Transverse colon (tissue), 4 donors: Measurements from ENCODE around the gene HSPA1A. TPM values are rescaled to one million over a fixed set of nuclear protein-coding genes. Genes with fewer than 3 reads are reported as not detected.
"Not testable (repeated sequence)": the region's sequence is repeated elsewhere in the genome, so short reads cannot be mapped to it uniquely, and the experiment has no call there.

Experiments used
- DNase-seq: peaks from one replicate; pipeline ENCODE4 v3.0.0-alpha.2; 2019
- H3K27ac ChIP-seq, 4 donors: fragments of 200-600 bp; sonication (generic); 2 replicates each; pipeline ENCODE4 v1.5.1; 2016 to 2018; ENCODE audit warnings: inconsistent platforms in 4 of 4
- H3K27me3 ChIP-seq: fragments of 200-600 bp; sonication (generic); 2 replicates; pipeline ENCODE4 v1.5.1; 2017; ENCODE audit warnings: inconsistent platforms
- H3K36me3 ChIP-seq, 4 donors: fragments of 200-600 bp; sonication (generic); 2 replicates each; pipeline ENCODE4 v1.5.1; 2017 to 2019; ENCODE audit warnings: inconsistent platforms in 4 of 4
- H3K4me1 ChIP-seq, 4 donors: fragments of 200-600 bp; sonication (generic); 2 replicates each; pipeline ENCODE4 v1.5.1; 2017 to 2020; ENCODE audit warnings: inconsistent platforms in 4 of 4
- H3K4me3 ChIP-seq, 4 donors: fragments of 200-600 bp; sonication (generic); 1 replicate in 1 of 4; 2 replicates in 3 of 4; pipeline versions ENCODE4 v1.5.1 to v1.6.1; 2017 to 2019; ENCODE audit warnings: inconsistent platforms in 4 of 4
- H3K9me3 ChIP-seq, 2 donors: fragments of 200-600 bp; sonication (generic); 2 replicates each; pipeline ENCODE4 v1.5.1; 2017 to 2019; ENCODE audit warnings: inconsistent platforms in 2 of 2
- CTCF ChIP-seq, 5 experiments: fragments of 200-600 bp in 3 of 5; fragments of 450-650 bp in 2 of 5; sonication (generic) in 3 of 5; IDR thresholded peaks; 1 replicate in 2 of 5; 2 replicates in 3 of 5; pipeline ENCODE4 v1.5.1; 2016 to 2017; ENCODE audit warnings: antibody characterized with exemption in 5 of 5, inconsistent platforms in 3 of 5, mild to moderate bottlenecking in 2 of 5, moderate library complexity in 1 of 5
- EP300 ChIP-seq: sonication (generic); formaldehyde crosslinking; IDR thresholded peaks from one replicate; pipeline ENCODE4 v1.6.1; 2017; ENCODE audit warnings: antibody characterized with exemption, low read depth
- POLR2A ChIP-seq: fragments of 450-650 bp; IDR thresholded peaks from one replicate; pipeline ENCODE4 v1.6.1; 2016; ENCODE audit warnings: antibody characterized with exemption, mild to moderate bottlenecking, moderate library complexity
- POLR2AphosphoS5 ChIP-seq, 3 donors: sonication (generic); formaldehyde crosslinking; IDR thresholded peaks; one replicate each; pipeline ENCODE4 v1.6.1; 2016; ENCODE audit warnings: antibody characterized with exemption in 3 of 3
- WGBS, 2 donors: methylation state at CpG; one replicate each; pipeline ENCODE4 v1.1.5; 2018; ENCODE audit warnings: low coverage in 1 of 2; 5-methylcytosine and 5-hydroxymethylcytosine counted together
- in situ Hi-C, 4 donors: fragments of 200-750 bp; cut with MboI; loops; one replicate each; pipeline versions ENCODE4 v1.15.0 to v1.15.1; 2017; ENCODE audit warnings: low sequenced_read_pairs in 3 of 4, low pct_ligation_motif_present in 1 of 4, low pct_unique_long_range_greater_than_20kb in 1 of 4
- intact Hi-C: fragments of 100-400 bp; cut with DNase I; formaldehyde crosslinking; loops from one replicate; pipeline ENCODE4 v1.15.1; 2023; ENCODE audit warnings: low total_unique reads
- total RNA-seq, 4 donors: library from RNA; depleted of rRNA; stranded (reverse); fragments of >200 nt; gene quantifications; one replicate each; pipeline ENCODE4 v1.1.0, GENCODE V29; 2016

Gene HSPA1A
- total RNA-seq, 4 donors from 2014 or later, result 192 to 247 (median 221) TPM

DNA sequence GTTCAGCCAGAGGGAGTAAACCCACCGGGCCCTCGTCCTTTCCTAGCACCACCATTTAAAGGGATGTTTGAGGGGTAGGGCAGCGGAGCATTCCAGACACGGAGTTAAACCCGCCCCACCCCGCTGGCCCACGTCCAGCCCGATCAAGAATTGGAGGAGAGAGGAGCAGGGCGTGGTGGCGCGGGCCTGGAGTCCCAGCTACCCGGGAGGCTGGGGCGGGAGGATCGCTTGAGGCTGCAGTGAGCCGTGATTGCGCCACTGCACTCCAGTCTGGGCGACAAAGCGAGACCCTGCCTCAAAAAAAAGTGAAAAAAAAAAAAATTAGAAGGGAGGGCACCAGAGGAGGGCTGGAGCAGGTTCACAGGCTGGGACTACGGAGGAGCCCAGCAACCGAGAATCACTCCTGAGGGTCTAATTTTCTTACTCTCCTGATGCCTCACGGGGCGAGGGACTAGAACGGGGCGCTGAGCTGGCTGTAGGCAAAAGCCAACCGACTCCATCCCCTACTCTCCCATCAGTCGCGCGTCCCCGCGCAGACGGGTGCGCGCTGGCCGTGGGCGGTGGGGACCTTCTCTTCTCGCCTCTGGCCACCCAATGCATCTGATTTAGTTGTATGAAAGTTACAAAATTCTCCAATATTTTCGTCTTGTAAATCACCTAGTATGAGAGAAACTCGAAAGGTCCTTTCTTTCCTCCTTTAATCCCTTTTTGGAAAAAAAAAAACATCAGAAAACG is 6.1 kb downstream of the HSPA1A start:
- in situ Hi-C loops, result loop anchor here in 1 of 4 donors (10.0 kb wide), 1 partner anchor 87 kb away; the partner anchor contains the start of gene CLIC1
- no peaks in the 10 kb centered on the region for H3K36me3 ChIP-seq
- H3K4me3 ChIP-seq, result peak overlapping the region; percentile 20 to 64 (median 48)
- DNase-seq, result peak; percentile 95
- H3K9me3 ChIP-seq, result no peaks in the 10 kb centered on the region
- H3K27ac ChIP-seq, result peak overlapping the region; percentile 95 to 98 (median 96)
- intact Hi-C loops, result no loop called here
- WGBS, 2 donors, result 1 to 5% methylated on average over 14 to 39 of the region's 39 CpGs
- peak in 2 of 3 donors; percentile 15 to 69 for TF ChIP-seq POLR2AphosphoS5 (IDR thresholded peaks at IDR 0.05)
- TF ChIP-seq EP300, result no peak
- TF ChIP-seq CTCF (IDR thresholded peaks at IDR 0.05), result no peak
- TF ChIP-seq POLR2A, result peak; percentile 32
- no peaks in the 10 kb centered on the region for H3K27me3 ChIP-seq
- H3K4me1 ChIP-seq, result peaks cover 23 to 88% (median 72%) of the 10 kb centered on the region in 4 donors

DNA sequence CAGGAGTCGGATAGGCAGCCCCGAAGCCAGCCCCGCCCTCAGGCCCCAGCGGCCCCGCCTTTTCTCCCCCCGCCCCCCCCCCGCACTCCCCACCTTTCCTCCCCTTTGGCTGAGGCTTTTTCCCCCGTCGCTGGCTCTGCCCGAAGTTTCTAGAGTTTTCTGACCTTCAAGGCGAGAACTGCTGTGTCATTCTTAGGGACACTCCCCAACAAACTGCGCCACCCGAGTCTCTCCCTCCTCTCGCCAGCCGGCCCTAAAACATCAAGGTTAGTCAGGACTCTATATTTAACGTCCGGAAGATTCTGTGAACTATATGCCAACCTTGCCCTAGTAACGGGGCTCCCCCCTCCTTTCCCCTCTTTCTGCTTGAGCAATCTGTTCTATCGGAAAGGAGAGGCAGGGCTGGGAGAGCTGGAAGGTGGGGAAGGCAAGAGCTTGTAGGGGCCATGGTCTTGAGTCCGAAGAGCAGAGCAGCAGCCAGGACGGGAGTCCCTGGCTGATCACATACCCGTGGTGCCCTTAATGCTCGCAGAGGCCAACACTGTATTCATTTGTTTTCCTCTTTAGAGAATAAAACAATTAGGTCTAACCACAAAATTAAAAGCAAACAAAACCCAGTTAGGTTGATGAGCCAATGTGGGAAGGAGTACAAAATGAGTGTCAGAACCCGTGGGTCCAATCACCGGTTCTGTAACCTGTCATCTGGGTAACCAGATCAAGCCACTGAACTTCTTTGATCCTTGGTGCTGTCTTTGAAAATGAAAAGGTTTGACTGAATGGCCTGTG is 6.9 kb downstream of the HSPA1A start:
- H3K27ac ChIP-seq, result peak overlapping the region; percentile 95 to 98 (median 96)
- peak overlapping the region; percentile 10 to 64 (median 48) for H3K4me3 ChIP-seq
- 1 to 9% methylated on average over 3 to 25 of the region's 25 CpGs for WGBS, 2 donors
- intact Hi-C loops (no loop called here), in situ Hi-C loops (loop anchor here in 1 of 4 donors (10.0 kb wide), 1 partner anchor 87 kb away; the partner anchor contains the start of gene CLIC1)
- DNase-seq, result peak; percentile 92
- H3K27me3 ChIP-seq, result no peaks in the 10 kb centered on the region
- TF ChIP-seq POLR2A (peak; percentile 66), CTCF (IDR thresholded peaks at IDR 0.05) (no peak), POLR2AphosphoS5 (IDR thresholded peaks at IDR 0.05) (peak; percentile 86 to 88 (median 86)), EP300 (peak; percentile 4)
- no peaks in the 10 kb centered on the region for H3K36me3 ChIP-seq
- no peaks in the 10 kb centered on the region for H3K9me3 ChIP-seq
- peaks cover 23 to 91% (median 74%) of the 10 kb centered on the region in 4 donors for H3K4me1 ChIP-seq

GRCh38 chr6:31823592-31824196 is 8.4 kb downstream of the HSPA1A start:
- H3K27me3 ChIP-seq, H3K9me3 ChIP-seq, H3K36me3 ChIP-seq, DNase-seq, intact Hi-C loops, H3K4me3 ChIP-seq: not testable (repeated sequence)
- peaks cover 23 to 77% (median 63%) of the 10 kb centered on the region in 4 donors for H3K4me1 ChIP-seq
- peak overlapping the region; percentile 95 to 98 (median 96) for H3K27ac ChIP-seq
- in situ Hi-C loops, result loop anchor here in 1 of 4 donors (10.0 kb wide), 1 partner anchor 89 kb away; the partner anchor contains the start of gene CLIC1
- WGBS, 2 donors, result 87 to 91% methylated on average over 6 to 9 of the region's 9 CpGs

DNA sequence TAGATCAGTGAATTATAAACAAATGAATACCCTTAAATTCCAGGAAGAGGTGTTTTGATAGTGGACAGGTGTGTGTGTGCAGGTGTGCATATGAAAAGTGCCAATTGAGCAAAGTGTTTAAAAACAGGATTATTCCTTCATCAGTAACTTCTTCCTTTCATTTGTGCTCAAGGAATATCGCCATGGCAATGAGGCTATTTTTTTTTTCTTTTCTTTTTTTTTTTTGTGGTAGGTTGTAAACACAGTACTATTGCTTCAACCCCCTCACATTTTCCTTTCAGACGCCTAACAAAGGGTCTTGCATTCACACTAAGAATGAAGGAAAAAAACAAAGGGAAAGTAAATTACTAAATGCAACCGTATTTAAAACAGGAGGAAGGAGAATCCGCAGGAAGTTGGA is 10.2 kb downstream of the HSPA1A start:
- H3K27ac ChIP-seq, result peak overlapping the region; percentile 95 to 98 (median 96)
- WGBS, 2 donors, result 39 to 40% methylated on average over 4 of the region's 4 CpGs

More for the DNA sequence above, 10.2 kb downstream of the HSPA1A start:
- intact Hi-C loops (no loop called here), in situ Hi-C loops (loop anchor here in 1 of 4 donors (10.0 kb wide), 1 partner anchor 91 kb away; the partner anchor contains the start of gene CLIC1)
- Histone ChIP-seq H3K4me3 (no peak overlapping the region), H3K27me3 (no peaks in the 10 kb centered on the region), H3K36me3 (no peaks in the 10 kb centered on the region), H3K9me3 (no peaks in the 10 kb centered on the region), H3K4me1 (peaks cover 19 to 58% (median 44%) of the 10 kb centered on the region in 4 donors)
- TF ChIP-seq POLR2A (no peak), POLR2AphosphoS5 (IDR thresholded peaks at IDR 0.05) (no peak), EP300 (no peak), CTCF (IDR thresholded peaks at IDR 0.05) (no peak)
- no peak for DNase-seq
